A673 (cell line): Measurements from ENCODE around the gene PALM2AKAP2. TPM values are rescaled to one million over a fixed set of nuclear protein-coding genes. Genes with fewer than 3 reads are reported as not detected.

ENCODE experiments used
- BruUV-seq: library from RNA; stranded (reverse); fragments of 400-500 nt; replicated peaks from 2 replicates; lab custom pipeline; 2021; lab: Mats Ljungman, UMichigan
- CTCF ChIA-PET: fragments of 300-600 bp; sonication (Branson Sonifier 250); formaldehyde crosslinking; loops from one replicate; lab custom pipeline; 2022; ENCODE audit warnings: antibody characterized with exemption; lab: Charles Lee
- POLR2A ChIA-PET: fragments of 300-600 bp; sonication (Branson Sonifier 250); formaldehyde crosslinking; loops from one replicate; lab custom pipeline; 2022; ENCODE audit warnings: antibody characterized with exemption; ENCODE audit not compliant: low non-redundant PET; lab: Charles Lee
- DNase-seq: peaks from one replicate; pipeline ENCODE4 v3.0.0-alpha.2; 2015; ENCODE audit warnings: low spot score
- H3K27ac ChIP-seq: fragments of 200-600 bp; sonication (generic); 2 replicates; pipeline ENCODE4 v1.5.1; 2016; ENCODE audit warnings: mixed run types, low read depth, mild to moderate bottlenecking, mixed read lengths, antibody characterized with exemption, low read length; ENCODE audit not compliant: poor library complexity, severe bottlenecking
- H3K27me3 ChIP-seq: fragments of 200-600 bp; sonication (generic); replicated peaks from 2 replicates; pipeline ENCODE4 v1.6.1; 2017; ENCODE audit warnings: mixed run types, low read depth, mild to moderate bottlenecking, mixed read lengths, antibody characterized with exemption, low read length; ENCODE audit not compliant: insufficient read depth, poor library complexity
- H3K36me3 ChIP-seq: fragments of 200-600 bp; sonication (generic); 2 replicates; pipeline ENCODE4 v1.6.1; 2016; ENCODE audit warnings: mixed run types, mild to moderate bottlenecking, mixed read lengths, antibody characterized with exemption, low read length; ENCODE audit not compliant: insufficient read depth, poor library complexity, severe bottlenecking
- H3K4me1 ChIP-seq: fragments of 200-600 bp; sonication (generic); 2 replicates; pipeline ENCODE4 v1.6.1; 2017; ENCODE audit warnings: mixed run types, mild to moderate bottlenecking, mixed read lengths, antibody characterized with exemption, low read length; ENCODE audit not compliant: insufficient read depth, poor library complexity, severe bottlenecking
- H3K4me3 ChIP-seq: fragments of 200-600 bp; sonication (generic); 2 replicates; pipeline ENCODE4 v1.5.1; 2016; ENCODE audit warnings: low read depth, mixed run types, mild to moderate bottlenecking, mixed read lengths, low read length; ENCODE audit not compliant: poor library complexity, severe bottlenecking
- H3K9me3 ChIP-seq: fragments of 200-600 bp; sonication (generic); 2 replicates; pipeline ENCODE4 v1.6.1; 2016; ENCODE audit warnings: mixed run types, low read depth, mild to moderate bottlenecking, mixed read lengths, antibody characterized with exemption, low read length; ENCODE audit not compliant: poor library complexity, severe bottlenecking
- CTCF ChIP-seq: fragments of 300-800, 200-600 bp; sonication (generic); conservative IDR thresholded peaks from 2 replicates; pipeline ENCODE4 v1.5.1; 2017; ENCODE audit warnings: low read depth, mild to moderate bottlenecking, antibody characterized with exemption, low read length, moderate library complexity, mixed read lengths
- EZH2 ChIP-seq: fragments of 200-600 bp; sonication (generic); IDR thresholded peaks from 2 replicates; pipeline ENCODE4 v1.6.1; 2017; ENCODE audit warnings: borderline replicate concordance, low read depth, mild to moderate bottlenecking, mixed read lengths, antibody characterized with exemption, low read length; ENCODE audit not compliant: poor library complexity, severe bottlenecking
- intact Hi-C: fragments of 100-400 bp; cut with micrococcal nuclease; formaldehyde crosslinking; loops from one replicate; pipeline ENCODE4 v1.10.0; 2022; ENCODE audit not compliant: unreplicated experiment
- total RNA-seq: library from RNA; stranded (reverse); gene quantifications from 2 replicates; pipeline ENCODE4 v1.2.3, GENCODE V29; 2021

The PALM2AKAP2 gene
- total RNA-seq, 1 experiment from 2014 or later, result 5.0 TPM

- no peaks in the 10 kb centered on the region for H3K9me3 ChIP-seq
- no peak for DNase-seq
- no peaks in the 10 kb centered on the region for H3K4me1 ChIP-seq
- H3K4me3 ChIP-seq, result no peak overlapping the region
- intact Hi-C loops, result no loop called here
- no peaks in the 10 kb centered on the region for H3K27me3 ChIP-seq
- BruUV-seq, result no TSS peak
- ChIA-PET POLR2A (no interaction called here), CTCF (no interaction called here)
- H3K36me3 ChIP-seq, result no peaks in the 10 kb centered on the region
- no peak overlapping the region for H3K27ac ChIP-seq
- no peak for TF ChIP-seq CTCF
- TF ChIP-seq EZH2, result no peak
Observed at GRCh38 chr9:109734814-109735213, 45.2 kb upstream of the PALM2AKAP2 start.

GRCh38 chr9:109735801-109736200, 44.2 kb upstream of the PALM2AKAP2 start:
- ChIA-PET POLR2A (no interaction called here), CTCF (no interaction called here)
- no peaks in the 10 kb centered on the region for H3K36me3 ChIP-seq
- no peak overlapping the region for H3K4me3 ChIP-seq
- no peaks in the 10 kb centered on the region for H3K4me1 ChIP-seq
- DNase-seq, result no peak
- intact Hi-C loops, result no loop called here
- no TSS peak for BruUV-seq
- H3K27ac ChIP-seq, result no peak overlapping the region
- H3K9me3 ChIP-seq, result no peaks in the 10 kb centered on the region
- no peak for TF ChIP-seq EZH2
- TF ChIP-seq CTCF, result no peak
- no peaks in the 10 kb centered on the region for H3K27me3 ChIP-seq

- H3K4me3 ChIP-seq, result no peak overlapping the region
- no peaks in the 10 kb centered on the region for H3K27me3 ChIP-seq
- CTCF ChIA-PET, result no interaction called here
- no peaks in the 10 kb centered on the region for H3K36me3 ChIP-seq
- POLR2A ChIA-PET, result no interaction called here
- H3K27ac ChIP-seq, result no peak overlapping the region
- intact Hi-C loops, result no loop called here
- no peaks in the 10 kb centered on the region for H3K9me3 ChIP-seq
- DNase-seq, result no peak
- BruUV-seq, result no TSS peak
- TF ChIP-seq CTCF (no peak), EZH2 (no peak)
- H3K4me1 ChIP-seq, result no peaks in the 10 kb centered on the region
Observed at GRCh38 chr9:109737295-109737694, 42.7 kb upstream of the PALM2AKAP2 start.
